GM15510 (cell line): ENCODE measurements around the gene MBTD1.

Source experiments
- POLR2A ChIP-seq: IDR thresholded peaks from 3 replicates; pipeline ENCODE4 v1.6.1; 2011; ENCODE audit warnings: borderline replicate concordance; ENCODE audit not compliant: insufficient read length; ENCODE audit errors: extremely low read depth

MBTD1 gene

DNA sequence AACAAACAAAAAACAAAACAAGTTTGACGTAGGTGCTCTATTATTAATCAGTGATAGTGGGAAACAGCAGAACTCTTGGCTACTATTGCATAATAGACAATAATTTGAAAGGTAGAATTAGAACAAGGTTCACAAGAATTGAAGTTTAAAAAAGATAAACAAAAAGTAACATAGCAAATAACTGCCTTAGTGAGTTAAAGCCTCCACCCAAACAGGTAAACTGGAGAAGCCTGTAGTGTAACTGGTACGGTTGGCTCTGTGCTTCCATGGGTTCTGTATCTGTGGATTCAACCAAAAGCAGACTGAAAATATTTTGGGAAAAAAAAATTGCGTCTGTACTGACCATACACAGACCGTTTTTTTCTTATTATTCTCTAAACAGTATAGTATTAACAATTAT, 38.5 kb downstream of the MBTD1 start:
- no peak for TF ChIP-seq POLR2A

DNA sequence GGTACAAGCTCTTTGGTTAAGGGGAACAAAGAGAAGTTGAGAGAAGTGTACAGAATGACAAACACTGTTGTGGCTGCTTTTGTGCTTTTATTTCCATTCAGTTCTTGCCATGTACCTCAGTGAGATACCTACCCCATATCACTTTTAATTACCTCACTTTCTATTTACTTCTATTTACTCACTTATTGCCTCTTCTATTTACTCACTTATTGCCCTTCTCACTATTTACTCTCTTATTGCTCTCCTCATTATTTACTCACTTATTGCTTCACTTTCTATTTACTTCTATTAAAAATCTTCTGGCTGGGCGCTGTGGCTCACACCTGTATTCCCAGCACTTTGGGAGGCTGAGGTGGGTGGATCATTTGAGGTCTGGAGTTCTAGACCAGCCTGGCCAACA, 41.9 kb downstream of the MBTD1 start:
- no peak for TF ChIP-seq POLR2A

DNA sequence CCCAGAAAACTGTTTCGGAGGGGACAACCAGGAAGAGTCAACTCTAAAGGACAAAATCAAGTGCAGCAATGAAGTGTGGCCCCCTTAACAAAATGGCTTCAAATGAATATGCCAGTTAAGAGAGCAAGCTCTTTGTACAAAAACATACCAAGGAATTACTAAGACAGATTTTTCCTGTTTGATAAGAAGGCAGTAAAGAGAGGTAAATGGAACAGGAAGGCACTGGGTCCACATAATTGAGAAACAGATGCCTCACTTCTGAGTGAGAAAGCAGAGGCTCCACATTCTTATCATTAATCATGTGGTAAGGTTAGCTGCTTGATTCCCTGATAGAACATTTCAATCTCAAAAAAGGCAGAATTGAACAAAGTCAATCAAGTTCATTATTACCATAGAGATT, 44.9 kb downstream of the MBTD1 start:
- TF ChIP-seq POLR2A, result no peak

DNA sequence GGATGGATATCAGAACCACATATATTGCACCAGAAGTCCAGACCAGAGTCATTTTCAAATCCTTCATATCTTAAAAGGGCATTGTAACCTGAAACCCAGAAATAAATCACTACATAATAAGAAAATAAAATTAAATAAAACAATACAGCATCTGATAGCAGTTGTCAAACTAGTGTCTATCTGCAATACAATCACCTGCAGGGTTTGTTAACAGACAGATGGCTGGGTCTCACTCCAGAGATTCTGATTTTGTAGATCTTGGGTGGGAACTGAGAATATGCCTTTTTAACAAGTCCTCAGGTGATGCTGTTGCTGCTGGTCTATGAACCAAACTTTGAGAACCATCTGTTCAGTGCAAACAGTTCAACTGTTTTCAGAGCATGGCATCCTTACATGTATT, 56.0 kb downstream of the MBTD1 start:
- no peak for TF ChIP-seq POLR2A

DNA sequence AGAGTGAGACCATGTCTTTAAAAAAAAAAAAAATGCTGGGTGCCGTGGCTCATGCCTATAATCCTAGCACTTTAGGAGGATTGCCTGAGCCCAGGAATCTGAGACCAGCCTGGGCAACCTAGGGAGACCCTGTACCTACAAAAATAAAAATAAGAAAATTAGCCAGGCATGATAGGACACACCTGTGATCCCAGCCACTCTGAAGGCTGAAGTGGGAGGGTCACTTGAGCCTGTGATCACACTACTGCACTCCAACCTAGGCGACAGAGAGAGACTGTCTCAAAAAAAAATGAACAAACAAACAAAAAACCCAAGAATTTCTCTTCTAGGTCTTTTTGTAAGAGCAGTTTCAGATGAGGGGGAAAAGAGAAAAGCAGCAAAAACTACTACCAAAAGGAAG, 59.0 kb downstream of the MBTD1 start:
- no peak for TF ChIP-seq POLR2A

DNA sequence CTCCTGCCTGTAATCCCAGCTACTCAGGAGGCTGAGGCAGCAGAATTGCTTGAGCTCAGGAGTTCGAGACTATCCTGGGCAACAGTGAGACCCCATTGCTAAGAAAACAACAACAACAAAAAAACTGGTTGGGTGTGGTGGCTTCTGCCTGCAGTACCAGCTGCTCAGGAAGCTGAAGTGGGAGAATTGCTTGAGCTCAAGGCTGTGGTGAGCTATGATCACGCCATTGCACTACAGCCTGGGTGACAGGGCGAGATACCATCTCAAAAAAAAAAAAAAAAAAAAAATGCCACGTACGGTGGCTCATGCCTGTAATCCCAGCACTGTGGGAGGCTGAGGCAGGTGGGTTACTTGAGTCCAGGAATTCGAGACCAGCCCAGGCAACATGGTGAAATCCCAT, 59.6 kb downstream of the MBTD1 start:
- no peak for TF ChIP-seq POLR2A

DNA sequence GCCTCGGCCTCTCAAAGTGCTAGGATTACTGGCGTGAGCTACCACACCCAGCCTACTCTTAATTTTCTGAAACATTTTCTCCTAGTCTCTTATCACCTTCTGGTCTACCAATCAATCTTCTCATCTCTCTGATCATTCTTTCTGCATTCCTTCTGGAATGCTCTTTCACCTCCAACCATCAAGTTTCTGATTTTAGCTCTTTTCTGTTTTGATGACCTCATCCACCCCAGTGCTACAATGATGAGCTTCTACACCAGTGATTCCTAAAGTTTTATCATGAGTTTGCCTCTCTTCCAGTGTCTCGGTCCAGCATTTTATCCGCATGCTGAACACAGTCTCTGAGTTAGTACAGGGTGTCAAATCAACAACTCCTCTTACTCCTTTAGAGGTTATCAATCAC, 62.1 kb downstream of the MBTD1 start:
- no peak for TF ChIP-seq POLR2A

DNA sequence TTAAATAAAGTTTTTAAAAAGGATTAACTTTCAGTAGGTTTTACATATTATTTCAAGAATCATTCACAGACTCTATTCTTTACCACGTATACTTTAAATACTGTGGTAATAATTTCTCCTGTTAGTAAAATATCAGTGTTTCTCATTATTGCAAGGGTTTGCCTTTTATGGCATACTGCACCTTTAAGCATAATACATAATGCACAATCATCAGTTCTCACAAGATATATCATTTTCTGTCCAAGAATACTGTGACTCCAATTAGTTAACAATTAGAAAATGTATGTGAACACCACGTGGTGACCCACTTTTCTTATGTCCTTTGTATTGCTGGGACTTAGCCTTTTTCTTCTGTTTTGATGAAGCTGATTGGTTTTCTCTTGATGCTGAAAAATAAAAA, 68.0 kb downstream of the MBTD1 start:
- no peak for TF ChIP-seq POLR2A

DNA sequence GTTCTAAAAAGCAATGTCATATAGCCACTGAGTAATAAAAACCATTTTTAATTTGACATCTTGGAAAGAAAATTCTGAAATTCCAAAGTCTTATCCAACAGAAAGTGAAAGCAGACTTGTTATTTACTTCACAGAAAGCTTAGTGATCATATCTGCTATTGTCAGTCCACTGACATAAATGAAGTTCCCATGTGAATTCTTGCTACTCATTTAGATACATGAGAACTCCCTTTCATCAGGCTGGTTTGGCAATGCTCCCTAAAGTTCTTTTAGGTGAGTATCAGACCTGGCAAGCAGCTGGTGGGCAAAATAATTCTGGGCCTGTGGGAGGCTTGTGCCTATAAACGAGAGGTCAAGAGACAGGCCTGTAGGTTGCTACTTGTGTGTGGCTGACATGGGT, 70.2 kb downstream of the MBTD1 start:
- no peak for TF ChIP-seq POLR2A

DNA sequence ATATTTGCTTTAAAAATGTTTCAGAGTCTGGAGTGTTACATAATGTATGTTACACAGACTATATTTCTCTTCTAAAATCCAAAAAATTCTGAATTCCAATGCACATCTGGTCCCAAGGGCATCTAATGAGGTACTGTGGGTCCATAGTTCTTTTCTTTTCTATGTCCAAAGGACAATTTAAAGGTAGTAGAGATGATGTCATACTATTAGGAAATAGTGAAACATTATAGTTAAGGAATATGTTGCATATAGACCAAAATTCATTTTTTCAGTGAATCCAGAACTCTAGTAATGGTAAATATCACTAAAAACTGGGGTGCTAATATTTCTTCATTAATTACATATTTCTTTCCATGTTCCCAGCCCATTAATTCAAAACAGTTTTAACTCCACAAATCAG, 70.7 kb downstream of the MBTD1 start:
- no peak for TF ChIP-seq POLR2A

DNA sequence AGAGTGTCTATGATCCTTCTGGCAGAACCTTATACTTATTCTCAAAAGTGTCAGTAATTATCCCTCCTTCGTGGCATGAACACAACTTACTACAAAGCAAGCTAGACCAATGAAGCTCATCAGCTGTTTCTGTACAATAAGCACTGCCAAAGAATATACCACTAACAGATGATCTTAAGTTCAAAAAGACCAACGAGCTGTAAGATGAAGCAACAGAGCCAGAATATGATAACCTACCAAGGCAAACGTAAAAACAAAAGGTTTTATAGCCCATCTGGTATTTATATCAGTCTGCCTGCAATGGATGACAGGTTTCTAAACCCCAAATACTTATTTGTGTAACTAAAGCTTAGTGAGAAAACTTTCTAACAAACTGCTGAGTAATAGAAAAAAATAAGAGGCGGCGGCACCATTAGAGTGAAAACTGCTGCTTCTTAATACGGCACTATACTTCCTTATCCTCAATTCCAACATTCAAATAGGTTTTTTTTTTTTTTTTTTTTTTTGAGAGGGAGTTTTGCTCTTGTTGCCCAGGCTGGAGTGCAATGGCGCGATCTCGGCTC, 71.5 kb downstream of the MBTD1 start:
- no peak for TF ChIP-seq POLR2A

DNA sequence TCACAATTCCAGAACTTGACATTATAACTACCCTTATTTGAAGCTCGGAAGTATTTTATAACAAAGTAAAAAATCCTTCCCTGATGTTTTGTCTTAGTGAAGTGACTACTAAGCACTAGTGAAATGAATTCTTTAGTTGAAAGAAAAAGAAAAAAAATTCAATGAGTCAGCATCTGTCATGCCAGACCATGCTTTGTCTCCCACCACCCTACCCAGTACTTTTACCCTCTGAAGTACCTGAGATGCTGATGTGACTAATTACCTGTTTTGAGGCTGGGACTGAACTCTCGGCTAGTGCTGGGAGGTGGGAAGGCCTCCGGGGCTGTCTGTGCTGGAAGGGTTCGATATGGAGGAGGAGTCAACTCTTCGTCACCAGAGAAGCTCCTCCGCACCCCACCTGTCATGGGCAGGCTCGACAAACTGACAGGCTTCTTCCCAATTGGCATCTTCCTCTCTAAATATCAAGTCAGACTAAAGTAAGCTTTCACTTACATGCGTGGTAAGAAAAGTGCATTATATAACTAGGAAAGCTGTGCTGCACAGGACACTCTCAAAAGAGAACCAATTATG, 74.0 kb downstream of the MBTD1 start:
- no peak for TF ChIP-seq POLR2A

DNA sequence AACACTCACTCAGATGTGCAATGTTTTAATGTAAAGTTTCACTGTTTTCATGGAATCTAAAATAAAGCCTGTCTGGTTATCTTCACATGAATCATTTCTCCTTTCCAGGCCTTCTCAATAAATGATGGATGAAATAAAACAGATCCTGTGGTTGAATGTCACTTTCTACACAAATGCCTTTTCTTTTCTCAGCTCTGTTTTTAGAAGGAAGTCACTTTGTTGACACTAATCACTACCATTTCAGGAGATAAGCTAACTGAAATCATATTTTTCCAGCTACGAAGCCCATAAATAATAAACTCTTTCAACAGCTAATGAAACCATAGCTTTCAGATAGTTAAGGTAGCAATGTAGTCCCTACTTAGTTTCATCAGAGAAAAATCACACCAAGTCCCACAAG, 75.7 kb downstream of the MBTD1 start:
- no peak for TF ChIP-seq POLR2A

DNA sequence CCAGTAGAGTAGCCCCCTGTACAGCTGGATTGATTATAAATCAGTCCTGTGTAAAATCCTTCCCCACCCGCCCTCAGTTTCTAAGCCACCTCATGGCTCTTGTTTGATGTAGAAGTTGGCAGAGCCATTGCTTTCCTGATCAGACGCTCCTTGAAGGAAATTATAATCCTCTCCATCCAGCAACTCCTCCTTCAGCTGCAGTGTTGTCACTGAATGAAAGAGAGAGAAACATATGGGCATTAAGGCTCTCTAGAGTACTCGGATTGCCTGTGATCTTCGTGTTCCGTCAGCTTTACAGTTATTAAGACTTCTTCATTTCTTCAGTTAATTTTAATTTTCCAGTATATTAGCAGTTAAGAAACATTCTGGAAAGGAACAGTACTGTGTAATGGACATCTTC, 79.4 kb downstream of the MBTD1 start:
- no peak for TF ChIP-seq POLR2A

DNA sequence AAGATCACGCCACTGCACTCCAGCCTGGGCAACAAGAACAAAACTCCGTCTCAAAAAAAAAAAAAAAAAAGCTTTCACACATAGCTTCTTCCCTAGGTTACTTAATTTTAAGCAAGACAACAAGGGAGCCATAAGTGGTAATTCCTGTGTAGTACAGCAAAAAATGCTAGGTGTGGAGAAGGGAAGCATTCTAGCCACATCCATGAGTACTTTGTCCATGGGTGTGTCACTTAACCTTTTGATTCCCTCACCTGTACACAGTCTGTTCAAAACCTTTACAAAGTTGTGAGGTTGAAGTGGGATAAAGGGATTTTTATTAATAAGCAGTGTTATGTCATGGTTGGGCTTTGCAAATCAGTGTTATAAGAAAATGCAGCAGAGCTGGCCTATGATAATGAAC, 89.1 kb downstream of the MBTD1 start:
- TF ChIP-seq POLR2A, result no peak

DNA sequence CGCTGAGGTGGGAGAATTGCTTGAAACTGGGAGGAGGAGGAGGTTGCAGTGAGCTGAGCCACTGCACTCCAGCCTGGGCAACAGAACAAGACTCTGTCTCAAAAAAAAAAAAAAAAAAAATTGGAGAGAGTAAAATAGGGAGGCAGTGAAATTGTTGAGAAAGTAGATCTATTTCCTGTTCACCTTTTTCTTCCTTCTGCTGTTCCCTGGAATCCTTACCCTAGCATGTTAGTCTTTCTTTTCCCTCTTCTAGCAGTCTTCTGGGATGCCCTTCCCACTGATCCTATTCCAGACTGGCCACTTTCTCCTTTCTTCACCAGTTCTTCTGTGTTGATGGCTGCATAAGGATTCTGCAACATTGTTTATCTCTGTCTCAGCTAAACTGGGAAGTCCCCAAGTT, 90.5 kb downstream of the MBTD1 start:
- no peak for TF ChIP-seq POLR2A
